Mesodermal cell (in vitro differentiated cells): ENCODE measurements around the gene ZDHHC14.

Experiments
- H3K27ac ChIP-seq: 2 replicates; pipeline ENCODE4 v1.7.0; 2013; ENCODE audit warnings: mild to moderate bottlenecking, low read depth, low read length, moderate library complexity; ENCODE audit not compliant: severe bottlenecking
- H3K36me3 ChIP-seq: 2 replicates; pipeline ENCODE4 v1.7.1; 2013; ENCODE audit warnings: mild to moderate bottlenecking, low read length, moderate library complexity; ENCODE audit not compliant: control insufficient read depth, insufficient read depth
- H3K4me1 ChIP-seq: one replicate; pipeline ENCODE4 v1.7.1; 2013; ENCODE audit warnings: mild to moderate bottlenecking, low read length; ENCODE audit not compliant: insufficient read depth, control insufficient read depth, poor library complexity, severe bottlenecking
- H3K4me3 ChIP-seq: 2 replicates; pipeline ENCODE4 v1.7.0; 2013; ENCODE audit warnings: low read length, control low read depth, mild to moderate bottlenecking; ENCODE audit not compliant: insufficient read depth, poor library complexity, severe bottlenecking; ENCODE audit errors: extremely low read depth
- H3K9me3 ChIP-seq: 2 replicates; pipeline ENCODE4 v1.7.1; 2013; ENCODE audit warnings: mild to moderate bottlenecking, low read length, moderate library complexity; ENCODE audit not compliant: control insufficient read depth
- WGBS, 2 experiments: methylation state at CpG; one replicate each; pipeline ENCODE4 v1.1.5; 2013; ENCODE audit warnings: missing lambda C conversion rate in 2 of 2; ENCODE audit not compliant: insufficient coverage in 2 of 2; 5-methylcytosine and 5-hydroxymethylcytosine counted together

ZDHHC14 gene

GRCh38 chr6:157361886-157362285 is 19.1 kb upstream of the ZDHHC14 start:
- no peaks in the 10 kb centered on the region for H3K36me3 ChIP-seq
- no peak overlapping the region for H3K27ac ChIP-seq
- H3K9me3 ChIP-seq: no peaks in the 10 kb centered on the region
- 92 to 100% methylated on average over 3 of the region's 3 CpGs for WGBS, 2 experiments
- no peaks in the 10 kb centered on the region for H3K4me1 ChIP-seq
- H3K4me3 ChIP-seq: no peak overlapping the region

- Histone ChIP-seq H3K4me3 (no peak overlapping the region), H3K9me3 (no peaks in the 10 kb centered on the region), H3K4me1 (no peaks in the 10 kb centered on the region), H3K36me3 (no peaks in the 10 kb centered on the region), H3K27ac (no peak overlapping the region)
- no CpG with 5 or more reads among the region's 1 CpG for WGBS, 2 experiments
Measured at GRCh38 chr6:157364705-157365104, 16.3 kb upstream of the ZDHHC14 start.

GRCh38 chr6:157366648-157367047 is 14.3 kb upstream of the ZDHHC14 start:
- WGBS, 2 experiments: 98 to 100% methylated on average over 3 to 7 of the region's 11 CpGs
- Histone ChIP-seq H3K4me3 (no peak overlapping the region), H3K36me3 (no peaks in the 10 kb centered on the region)

GRCh38 chr6:157368359-157369049 is 12.5 kb upstream of the ZDHHC14 start:
- Histone ChIP-seq H3K27ac (no peak overlapping the region), H3K9me3 (no peaks in the 10 kb centered on the region), H3K4me1 (no peaks in the 10 kb centered on the region), H3K36me3 (no peaks in the 10 kb centered on the region), H3K4me3 (no peak overlapping the region)
- WGBS, 2 experiments: 84 to 87% methylated on average over 4 to 5 of the region's 7 CpGs

More at GRCh38 chr6:157366648-157367047, 14.3 kb upstream of the ZDHHC14 start:
- H3K4me1 ChIP-seq: no peaks in the 10 kb centered on the region
- H3K27ac ChIP-seq: no peak overlapping the region
- H3K9me3 ChIP-seq: no peaks in the 10 kb centered on the region

GRCh38 chr6:157370755-157371154 is 10.2 kb upstream of the ZDHHC14 start:
- Histone ChIP-seq H3K4me3 (no peak overlapping the region), H3K36me3 (no peaks in the 10 kb centered on the region), H3K4me1 (no peaks in the 10 kb centered on the region), H3K27ac (no peak overlapping the region), H3K9me3 (no peaks in the 10 kb centered on the region)
- 100% methylated on average over 1 of the region's 1 CpG; no CpG with 5 or more reads in 1 of the 2 experiments for WGBS, 2 experiments

- H3K4me3 ChIP-seq: no peak overlapping the region
- no peaks in the 10 kb centered on the region for H3K9me3 ChIP-seq
- H3K4me1 ChIP-seq: no peaks in the 10 kb centered on the region
- no peak overlapping the region for H3K27ac ChIP-seq
- 91 to 93% methylated on average over 5 to 8 of the region's 10 CpGs for WGBS, 2 experiments
- H3K36me3 ChIP-seq: no peaks in the 10 kb centered on the region
Measured at GRCh38 chr6:157372501-157373280, 8.3 kb upstream of the ZDHHC14 start.

GRCh38 chr6:157374889-157375443 is 6.0 kb upstream of the ZDHHC14 start:
- no peaks in the 10 kb centered on the region for H3K4me1 ChIP-seq
- H3K27ac ChIP-seq: no peak overlapping the region
- H3K36me3 ChIP-seq: no peaks in the 10 kb centered on the region
- whole genome bisulfite sequencing, 2 experiments: 45 to 66% methylated on average over 4 to 5 of the region's 6 CpGs
- H3K4me3 ChIP-seq: no peak overlapping the region
- H3K9me3 ChIP-seq: no peaks in the 10 kb centered on the region

- no peak overlapping the region for H3K27ac ChIP-seq
- H3K4me1 ChIP-seq: no peaks in the 10 kb centered on the region
- no peaks in the 10 kb centered on the region for H3K36me3 ChIP-seq
- H3K4me3 ChIP-seq: no peak overlapping the region
- no CpG with 5 or more reads among the region's 3 CpGs for WGBS, 2 experiments
- H3K9me3 ChIP-seq: no peaks in the 10 kb centered on the region
Measured at GRCh38 chr6:157376241-157376640, 4.7 kb upstream of the ZDHHC14 start.

GRCh38 chr6:157376706-157377230 is 4.2 kb upstream of the ZDHHC14 start:
- H3K4me1 ChIP-seq: no peaks in the 10 kb centered on the region
- H3K27ac ChIP-seq: no peak overlapping the region
- H3K4me3 ChIP-seq: no peak overlapping the region
- WGBS, 2 experiments: 97 to 100% methylated on average over 5 to 6 of the region's 9 CpGs
- H3K36me3 ChIP-seq: no peaks in the 10 kb centered on the region
- no peaks in the 10 kb centered on the region for H3K9me3 ChIP-seq

- Histone ChIP-seq H3K27ac (peak overlapping the region; percentile 57), H3K36me3 (no peaks in the 10 kb centered on the region), H3K4me3 (peak overlapping the region; percentile 97), H3K4me1 (no peaks in the 10 kb centered on the region), H3K9me3 (no peaks in the 10 kb centered on the region)
- 1% methylated on average over 28 to 32 of the region's 45 CpGs for WGBS, 2 experiments
Measured at GRCh38 chr6:157379656-157380457, 1.1 kb upstream of the ZDHHC14 start.
